B cell (primary cell): ENCODE data around the gene LTBP3. TPM values are rescaled to one million over a fixed set of nuclear protein-coding genes. Genes with fewer than 3 reads are reported as not detected.

Experiments
- ATAC-seq: fragments of 200-7000 bp; cut with Tn5 transposase; one replicate; pipeline ENCODE4 v1.10.0; 2021; ENCODE audit warnings: low read depth, mild to moderate bottlenecking, moderate number of reproducible peaks, moderate library complexity
- CTCF ChIA-PET: fragments of 350-600 bp; sonication (Branson Sonifier 250); formaldehyde crosslinking; loops from one replicate; lab custom pipeline; 2021; ENCODE audit warnings: antibody characterized with exemption, inconsistent platforms; lab: Charles Lee
- POLR2A ChIA-PET: fragments of 350-600 bp; sonication (Branson Sonifier 250); formaldehyde crosslinking; loops from one replicate; lab custom pipeline; 2021; ENCODE audit warnings: antibody characterized with exemption; lab: Charles Lee
- DNase-seq: peaks from one replicate; pipeline ENCODE4 v3.0.0; 2013
- H2AFZ ChIP-seq: 2 replicates; pipeline ENCODE4 v1.6.1; 2012; ENCODE audit warnings: mild to moderate bottlenecking, low read depth, low read length; ENCODE audit not compliant: insufficient read depth, poor library complexity, severe bottlenecking
- H3K27ac ChIP-seq, 2 donors: 1 replicate in 1 of 2; 2 replicates in 1 of 2; pipeline ENCODE4 v1.5.1; 2012 to 2013; ENCODE audit warnings: low read length in 2 of 2, mild to moderate bottlenecking in 2 of 2, moderate library complexity in 1 of 2
- H3K27me3 ChIP-seq, 4 experiments: fragments of 200-600 bp in 1 of 4; sonication (generic) in 1 of 4; replicated peaks in 1 of 4; 1 replicate in 2 of 4; 2 replicates in 2 of 4; pipeline versions ENCODE4 v1.6.1 to v1.7.0; 2013 to 2016; ENCODE audit warnings: low read length in 3 of 4, mild to moderate bottlenecking in 2 of 4, mixed read lengths in 1 of 4, moderate library complexity in 1 of 4; ENCODE audit not compliant: insufficient read depth in 4 of 4, control insufficient read depth in 3 of 4; ENCODE audit errors: control extremely low read depth in 1 of 4
- H3K36me3 ChIP-seq, 2 experiments: replicated peaks in 1 of 2; 1 replicate in 1 of 2; 2 replicates in 1 of 2; pipeline versions ENCODE4 v1.6.1 to v1.7.1; 2013; ENCODE audit warnings: low read length in 1 of 2; ENCODE audit not compliant: insufficient read depth in 2 of 2, control insufficient read depth in 1 of 2; ENCODE audit errors: control extremely low read depth in 1 of 2, extremely low read depth in 1 of 2
- H3K4me1 ChIP-seq, 2 donors: fragments of 200-600 bp in 1 of 2; sonication (generic) in 1 of 2; 1 replicate in 1 of 2; 2 replicates in 1 of 2; pipeline versions ENCODE4 v1.5.1 to v1.6.1; 2013 to 2017; ENCODE audit warnings: low read length in 2 of 2; ENCODE audit not compliant: control insufficient read depth in 2 of 2, insufficient read depth in 2 of 2
- H3K4me2 ChIP-seq: replicated peaks from 2 replicates; pipeline ENCODE3; 2012; ENCODE audit warnings: mild to moderate bottlenecking, low read depth, low read length; ENCODE audit not compliant: poor library complexity, severe bottlenecking
- H3K4me3 ChIP-seq, 5 experiments: fragments of 200-600 bp in 1 of 5; sonication (generic) in 1 of 5; 1 replicate in 3 of 5; 2 replicates in 2 of 5; pipeline versions ENCODE4 v1.5.1 to v1.7.0; 2011 to 2016; ENCODE audit warnings: low read length in 4 of 5, mild to moderate bottlenecking in 4 of 5, low read depth in 2 of 5, control low read depth in 1 of 5, moderate library complexity in 1 of 5; ENCODE audit not compliant: insufficient read depth in 1 of 5; ENCODE audit errors: control extremely low read depth in 1 of 5, extremely low read depth in 1 of 5
- H3K79me2 ChIP-seq: fragments of 200-600 bp; sonication (generic); one replicate; pipeline ENCODE4 v1.6.0; 2016; ENCODE audit warnings: low read length; ENCODE audit not compliant: control insufficient read depth, insufficient read depth
- H3K9ac ChIP-seq: fragments of 200-600 bp; sonication (generic); 2 replicates; pipeline ENCODE4 v1.6.1; 2017; ENCODE audit warnings: mild to moderate bottlenecking, low read length, moderate library complexity
- H3K9me3 ChIP-seq, 3 donors: one replicate each; pipeline versions ENCODE4 v1.6.1 to v1.7.1; 2013; ENCODE audit warnings: low read length in 2 of 3; ENCODE audit not compliant: control insufficient read depth in 2 of 3, insufficient read depth in 1 of 3; ENCODE audit errors: control extremely low read depth in 1 of 3
- H4K20me1 ChIP-seq: 2 replicates; pipeline ENCODE4 v1.6.0; 2012; ENCODE audit warnings: mild to moderate bottlenecking, low read length; ENCODE audit not compliant: insufficient read depth, control insufficient read depth, poor library complexity, severe bottlenecking
- H3K27ac Mint-ChIP-seq: one replicate; pipeline ENCODE4 v1.8.0; 2021; ENCODE audit warnings: mixed read lengths
- H3K27me3 Mint-ChIP-seq: one replicate; pipeline ENCODE4 v1.8.0; 2021; ENCODE audit warnings: mixed read lengths
- H3K4me1 Mint-ChIP-seq: one replicate; pipeline ENCODE4 v1.8.0; 2021; ENCODE audit warnings: mixed read lengths
- H3K4me3 Mint-ChIP-seq: one replicate; pipeline ENCODE4 v1.8.0; 2021; ENCODE audit warnings: mixed read lengths
- H3K9me3 Mint-ChIP-seq: one replicate; pipeline ENCODE4 v1.8.0; 2022; ENCODE audit warnings: mixed read lengths; ENCODE audit not compliant: insufficient read depth
- CTCF ChIP-seq: fragments of 200-600 bp; IDR thresholded peaks from one replicate; pipeline ENCODE4 v1.8.0; 2022; ENCODE audit warnings: antibody characterized with exemption, mild to moderate bottlenecking
- EZH2 ChIP-seq: IDR thresholded peaks from 2 replicates; pipeline ENCODE4 v1.6.1; 2012; ENCODE audit warnings: borderline replicate concordance, low read depth, mild to moderate bottlenecking, moderate library complexity, low read length; ENCODE audit not compliant: insufficient read depth, poor library complexity, severe bottlenecking
- WGBS: methylation state at CpG from one replicate; pipeline ENCODE4 v1.1.5; 2013; ENCODE audit warnings: missing lambda C conversion rate; ENCODE audit not compliant: insufficient coverage; 5-methylcytosine and 5-hydroxymethylcytosine counted together
- intact Hi-C: fragments of 100-400 bp; cut with micrococcal nuclease; formaldehyde crosslinking; loops from one replicate; pipeline ENCODE4 v1.10.0; 2022
- polyA plus RNA-seq: library from polyadenylated mRNA; depleted of rRNA; stranded (reverse); fragments of >200 nt; gene quantifications from 2 replicates; pipeline ENCODE4 v1.2.3, GENCODE V29; 2012
- total RNA-seq, 2 donors: library from RNA; stranded (reverse); fragments of 120-200 nt in 1 of 2; gene quantifications; 1 replicate in 1 of 2; 2 replicates in 1 of 2; pipeline versions ENCODE4 v1.2.3 to v1.2.4, GENCODE V29; 2013 to 2022

Gene LTBP3
- total and polyA plus RNA-seq, 2 donors (not counting 1 experiment from before 2014, with no cell fraction given) = 65.1 to 69.0 TPM

DNA sequence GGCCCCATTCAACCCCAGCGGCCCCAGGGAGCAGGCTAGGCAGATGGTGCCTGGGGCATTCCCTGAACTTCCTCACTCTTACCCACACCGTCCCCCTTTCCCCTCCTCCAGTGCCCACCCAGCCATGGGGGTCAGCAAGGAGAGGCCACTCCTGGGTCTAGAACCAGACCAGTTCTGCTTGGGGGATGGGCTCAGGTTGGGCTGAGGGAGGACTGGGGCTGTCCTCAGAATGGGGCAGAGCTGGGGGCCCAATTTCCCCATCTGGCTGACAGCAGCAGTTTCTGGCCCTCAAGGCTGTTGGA lies 20.9 kb downstream of the LTBP3 start:
- Mint-ChIP-seq H3K9me3 (no peaks in the 10 kb centered on the region), H3K27me3 (no peaks in the 10 kb centered on the region), H3K4me1 (peaks cover 14% of the 10 kb centered on the region), H3K27ac (peak overlapping the region; percentile 29), H3K4me3 (peak overlapping the region; percentile 24)
- no peak for DNase-seq
- Histone ChIP-seq H3K27ac (no peak overlapping the region), H3K9me3 (no peaks in the 10 kb centered on the region), H2AFZ (no peak overlapping the region), H3K4me3 (no peak overlapping the region), H4K20me1 (peaks cover 7% of the 10 kb centered on the region), H3K79me2 (no peaks in the 10 kb centered on the region), H3K27me3 (no peaks in the 10 kb centered on the region), H3K9ac (no peak overlapping the region), H3K36me3 (peaks cover 2 to 36% of the 10 kb centered on the region in 2 experiments), H3K4me2 (no peak overlapping the region), H3K4me1 (peaks cover 12 to 17% of the 10 kb centered on the region in 2 donors)
- intact Hi-C loops = no loop called here
- 91% methylated on average over 2 of the region's 2 CpGs for WGBS
- POLR2A ChIA-PET = interaction anchor here (0.7 kb wide), 1 partner anchor 133 kb away, joined by 4 read pairs; no protein-coding TSS in a partner anchor
- no peak for TF ChIP-seq CTCF
- no peak for TF ChIP-seq EZH2
- CTCF ChIA-PET = interaction anchor here (0.5 to 2.5 kb wide), 2 partner anchors 15 to 84 kb away, joined by 3 to 9 read pairs; no protein-coding TSS in a partner anchor
- no peak for ATAC-seq

- H3K27ac ChIP-seq = no peak overlapping the region
- peaks cover 12 to 13% of the 10 kb centered on the region in 2 donors for H3K4me1 ChIP-seq
- POLR2A ChIA-PET = interaction anchor here (0.6 to 0.7 kb wide), 3 partner anchors 10 to 133 kb away, joined by 4 to 8 read pairs (median 4); no protein-coding TSS in a partner anchor
- no peak overlapping the region for H3K4me2 ChIP-seq
- intact Hi-C loops = no loop called here
- H4K20me1 ChIP-seq = peaks cover 7% of the 10 kb centered on the region
- H3K36me3 ChIP-seq = peaks cover 2 to 39% of the 10 kb centered on the region in 2 experiments
- H3K9me3 Mint-ChIP-seq = no peaks in the 10 kb centered on the region
- H3K79me2 ChIP-seq = no peaks in the 10 kb centered on the region
- H2AFZ ChIP-seq = no peak overlapping the region
- DNase-seq (no peak), ATAC-seq (no peak)
- TF ChIP-seq CTCF = no peak
- TF ChIP-seq EZH2 = no peak
- no peaks in the 10 kb centered on the region for H3K27me3 Mint-ChIP-seq
- no peak overlapping the region for H3K27ac Mint-ChIP-seq
- H3K9ac ChIP-seq = no peak overlapping the region
- H3K4me1 Mint-ChIP-seq = peaks cover 10% of the 10 kb centered on the region
- CTCF ChIA-PET = interaction anchor here (0.5 to 2.5 kb wide), 5 partner anchors 15 to 85 kb away, joined by 3 to 9 read pairs (median 4); no protein-coding TSS in a partner anchor
- no peaks in the 10 kb centered on the region for H3K9me3 ChIP-seq
- no peak overlapping the region for H3K4me3 Mint-ChIP-seq
- no peaks in the 10 kb centered on the region for H3K27me3 ChIP-seq
- 94% methylated on average over 7 of the region's 12 CpGs for WGBS
- no peak overlapping the region for H3K4me3 ChIP-seq
Measured at GRCh38 chr11:65536412-65537295, 21.5 kb downstream of the LTBP3 start.
